HepG2 (cell line): ENCODE results near the gene C3orf18. TPM values are rescaled to one million over a fixed set of nuclear protein-coding genes. Genes with fewer than 3 reads are reported as not detected.

ENCODE experiments used
- ATAC-seq: fragments of 200-7000 bp; cut with Tn5 transposase; 3 replicates; pipeline ENCODE4 v1.9.1; 2020; ENCODE audit warnings: mild to moderate bottlenecking, moderate library complexity
- BruUV-seq: library from RNA; stranded (reverse); fragments of 400-500 nt; replicated peaks from 2 replicates; lab custom pipeline; 2021; lab: Mats Ljungman, UMichigan
- CTCF ChIA-PET: fragments of 300-600 bp; formaldehyde crosslinking; extraction: SDS; loops from one replicate; lab custom pipeline; 2021; ENCODE audit warnings: low total read pairs, inconsistent platforms, low intra/inter-chr PET ratio; lab: Yijun Ruan, JAX
- POLR2A ChIA-PET: fragments of 350-600 bp; sonication (Branson Sonifier 250); formaldehyde crosslinking; loops from one replicate; lab custom pipeline; 2020; ENCODE audit warnings: antibody characterized with exemption, inconsistent platforms; lab: Yijun Ruan, JAX
- DNase-seq: peaks from one replicate; pipeline ENCODE4 v3.0.0-alpha.2; 2015; ENCODE audit warnings: low spot score
- FAIRE-seq: peaks from 3 replicates; lab custom pipeline; 2011; peaks lifted over from hg19 to GRCh38; lab: Jason Lieb, UNC
- H2AFZ ChIP-seq: one replicate; pipeline ENCODE4 v1.6.1; 2011; ENCODE audit warnings: low read length, inconsistent platforms
- H3K27ac ChIP-seq: fragments of 300-600 bp; 3 replicates; pipeline ENCODE4 v1.8.0; 2011; ENCODE audit warnings: mixed run types, mild to moderate bottlenecking, mixed read lengths, low read length, inconsistent platforms; ENCODE audit not compliant: insufficient read depth; ENCODE audit errors: extremely low read length
- H3K27me3 ChIP-seq, 2 experiments: fragments of 200-600 bp in 1 of 2; 2 replicates in 1 of 2; 3 replicates in 1 of 2; pipeline versions ENCODE4 v1.6.0 to v1.8.0; 2011; ENCODE audit warnings: low read length in 2 of 2, mild to moderate bottlenecking in 2 of 2, moderate library complexity in 2 of 2, inconsistent platforms in 1 of 2; ENCODE audit not compliant: insufficient read depth in 2 of 2, control insufficient read depth in 1 of 2
- H3K36me3 ChIP-seq, 2 experiments: fragments of 200-600 bp in 1 of 2; replicated peaks in 1 of 2; 2 replicates in 1 of 2; 3 replicates in 1 of 2; pipeline versions ENCODE4 v1.5.1 to v1.8.0; 2011; ENCODE audit warnings: low read length in 2 of 2, inconsistent platforms in 1 of 2; ENCODE audit not compliant: insufficient read depth in 2 of 2, control insufficient read depth in 1 of 2
- H3K4me1 ChIP-seq: 2 replicates; pipeline ENCODE4 v1.5.1; 2012; ENCODE audit warnings: low read length, inconsistent platforms; ENCODE audit not compliant: insufficient read depth
- H3K4me2 ChIP-seq: 2 replicates; pipeline ENCODE4 v1.6.0; 2011; ENCODE audit warnings: low read depth, low read length, inconsistent platforms
- H3K4me3 ChIP-seq, 3 experiments: fragments of 200-600 bp in 1 of 3; sonication (generic), shearing (Covaris generic) in 1 of 3; replicated peaks in 1 of 3; 2 replicates each; pipeline ENCODE4 v1.5.1; 2011 to 2016; ENCODE audit warnings: low read length in 3 of 3, inconsistent platforms in 2 of 3, low read depth in 2 of 3, mild to moderate bottlenecking in 2 of 3, control low read depth in 1 of 3, mixed read lengths in 1 of 3; ENCODE audit not compliant: insufficient read depth in 1 of 3
- H3K79me2 ChIP-seq: one replicate; pipeline ENCODE4 v1.6.1; 2011; ENCODE audit warnings: low read length, inconsistent platforms; ENCODE audit not compliant: insufficient read depth
- H3K9ac ChIP-seq: 2 replicates; pipeline ENCODE4 v1.6.0; 2011; ENCODE audit warnings: mild to moderate bottlenecking, low read depth, low read length, inconsistent platforms; ENCODE audit not compliant: insufficient read depth
- H3K9me3 ChIP-seq: 2 replicates; pipeline ENCODE4 v1.5.1; 2012; ENCODE audit warnings: mild to moderate bottlenecking, low read length
- H4K20me1 ChIP-seq: 2 replicates; pipeline ENCODE4 v1.6.0; 2011; ENCODE audit warnings: inconsistent platforms, mild to moderate bottlenecking, low read length, moderate library complexity; ENCODE audit not compliant: insufficient read depth
- RBM39 ChIP-seq: fragments of 200-400 bp; formaldehyde crosslinking; IDR thresholded peaks from one replicate; pipeline ENCODE4 v1.6.1; 2018; ENCODE audit warnings: antibody characterized with exemption, mild to moderate bottlenecking, low read depth, low read length; ENCODE audit not compliant: poor library complexity, severe bottlenecking
- TEAD3 ChIP-seq: optimal IDR thresholded peaks from 2 replicates; pipeline ENCODE3; 2016; ENCODE audit warnings: borderline replicate concordance
- THAP7 ChIP-seq: sonication (generic); formaldehyde crosslinking; IDR thresholded peaks from 2 replicates; pipeline ENCODE4 v1.8.1; 2023; ENCODE audit warnings: mild to moderate bottlenecking, missing genetic modification reagents
- ZBED4 ChIP-seq: sonication (generic); formaldehyde crosslinking; IDR thresholded peaks from 2 replicates; pipeline ENCODE4 v1.4.0; 2020; ENCODE audit warnings: missing genetic modification reagents, borderline replicate concordance
- ZFP36 ChIP-seq: fragments of 150-350 bp; IDR thresholded peaks from 2 replicates; pipeline ENCODE4 v1.6.1; 2018; ENCODE audit warnings: borderline replicate concordance, low read length, low read depth; ENCODE audit not compliant: partially characterized antibody
- ZMYM3 ChIP-seq: sonication (generic); formaldehyde crosslinking; IDR thresholded peaks from 2 replicates; pipeline ENCODE4 v1.5.1; 2020; ENCODE audit warnings: mild to moderate bottlenecking, missing genetic modification reagents
- ZMYM4 ChIP-seq: sonication (generic); formaldehyde crosslinking; IDR thresholded peaks from 2 replicates; pipeline ENCODE4 v1.8.1; 2023; ENCODE audit warnings: mild to moderate bottlenecking, missing genetic modification reagents
- ZNF24 ChIP-seq: fragments of 450-650 bp; IDR thresholded peaks from 2 replicates; pipeline ENCODE4 v1.6.1; 2017; ENCODE audit warnings: antibody characterized with exemption, mild to moderate bottlenecking
- ZNF383 ChIP-seq: sonication (generic); formaldehyde crosslinking; IDR thresholded peaks from 2 replicates; pipeline ENCODE4 v1.4.0; 2020; ENCODE audit warnings: missing genetic modification reagents, mild to moderate bottlenecking, borderline replicate concordance
- ZNF563 ChIP-seq: sonication (generic); formaldehyde crosslinking; IDR thresholded peaks from 2 replicates; pipeline ENCODE4 v1.8.0; 2022; ENCODE audit warnings: mild to moderate bottlenecking, moderate library complexity, missing genetic modification reagents
- WGBS: methylation state at CpG from one replicate; pipeline ENCODE4 v1.1.6; 2017; ENCODE audit warnings: low lambda C conversion rate; 5-methylcytosine and 5-hydroxymethylcytosine counted together
- in situ Hi-C: cut with HindIII; loops from 2 replicates; pipeline ENCODE4 v1.10.0; 2017; ENCODE audit warnings: low pct_unique_long_range_greater_than_20kb; ENCODE audit not compliant: extremely low pct_ligation_motif_present
- intact Hi-C: fragments of 100-400 bp; cut with micrococcal nuclease; formaldehyde crosslinking; loops from one replicate; pipeline ENCODE4 v1.10.0; 2022; ENCODE audit not compliant: unreplicated experiment
- polyA plus RNA-seq, 8 experiments: library from polyadenylated mRNA; depleted of rRNA in 3 of 8; stranded (reverse) in 7 of 8; unstranded in 1 of 8; fragments of >200 nt; fragmentation: Illumina TruSeq in 4 of 8; extraction: Trizol in 4 of 8; gene quantifications; 2 replicates each; pipeline versions ENCODE4 v1.2.1 to v1.2.3, GENCODE V29; 2011 to 2016; ENCODE audit warnings: low read depth in 4 of 8, missing spikeins in 1 of 8, mixed read lengths in 1 of 8; ENCODE audit not compliant: insufficient read depth in 1 of 8
- total RNA-seq, 5 experiments: library from RNA; depleted of rRNA; stranded (reverse); fragments of >200 nt; fragmentation: Illumina TruSeq; extraction: Trizol; gene quantifications; 2 replicates each; pipeline ENCODE4 v1.2.3, GENCODE V29; 2016; ENCODE audit warnings: low read depth in 1 of 5

C3orf18 gene
- total and polyA plus RNA-seq, 2 of the 13 experiments (the other 11 are each of a cell fraction or from before 2014, with no cell fraction given), result 1.6 to 4.8 TPM

- H4K20me1 ChIP-seq, result no peaks in the 10 kb centered on the region
- CTCF ChIA-PET, result no interaction called here
- H3K27me3 ChIP-seq, result no peaks in the 10 kb centered on the region
- no peaks in the 10 kb centered on the region for H3K79me2 ChIP-seq
- no peaks in the 10 kb centered on the region for H3K9me3 ChIP-seq
- BruUV-seq, result no TSS peak
- peak overlapping the region; percentile 98 for H3K4me2 ChIP-seq
- FAIRE-seq, result no peak
- 86% methylated on average over 5 of the region's 9 CpGs for WGBS
- ATAC-seq, result no peak
- no peaks in the 10 kb centered on the region for H3K36me3 ChIP-seq
- H3K4me1 ChIP-seq, result peaks cover 74% of the 10 kb centered on the region
- intact Hi-C loops (no loop called here), in situ Hi-C loops (no loop called here)
- peak overlapping the region; percentile 89 for H3K9ac ChIP-seq
- H3K4me3 ChIP-seq, result peak overlapping the region in 1 of 3 experiments; percentile 72; a peak in 1 of 6 replicates
- H3K27ac ChIP-seq, result peak overlapping the region; percentile 97
- H2AFZ ChIP-seq, result no peak overlapping the region
- POLR2A ChIA-PET, result interaction anchor here (1.5 to 4.7 kb wide), 9 partner anchors 10 to 785 kb away, joined by 5 to 176 read pairs (median 20); partner anchors contain the start of genes C3orf18, CISH, HEMK1 and MANF
- TF ChIP-seq ZMYM3 (CRISPR knock-in tag), result peak; percentile 87
- TF ChIP-seq ZNF563, result no peak
- TF ChIP-seq ZNF383 (CRISPR knock-in tag), result no peak
- TF ChIP-seq RBM39, result peak; percentile 6
- TF ChIP-seq TEAD3 (CRISPR knock-in tag), result peak; percentile 38
- TF ChIP-seq ZFP36, result peak; percentile 72
- no peak for TF ChIP-seq ZBED4 (CRISPR knock-in tag)
- no peak for TF ChIP-seq ZNF24
- 0 out of 2 replicates have a peak, but pooled peaks have one; percentile 19 for TF ChIP-seq THAP7 (CRISPR knock-in tag)
- TF ChIP-seq ZMYM4 (CRISPR knock-in tag), result 0 out of 2 replicates have a peak, but pooled peaks have one; percentile 10
- no peak for DNase-seq
Measured at GRCh38 chr3:50600141-50600753, 32.7 kb upstream of the C3orf18 start.
